GM12878 (cell line): ENCODE measurements around the gene CLK2. TPM values are rescaled to one million over a fixed set of nuclear protein-coding genes. Genes with fewer than 3 reads are reported as not detected.

Experiments
- ATAC-seq: fragments of 200-7000 bp; cut with Tn5 transposase; 3 replicates; pipeline ENCODE4 v1.9.1; 2020; ENCODE audit warnings: mild to moderate bottlenecking, moderate library complexity
- BruUV-seq: library from RNA; stranded (reverse); fragments of 400-500 nt; replicated peaks from 2 replicates; lab custom pipeline; 2021; lab: Mats Ljungman, UMichigan
- CTCF ChIA-PET: fragments of 300-600 bp; sonication (Branson Sonifier 250); formaldehyde crosslinking; extraction: SDS; loops from one replicate; lab custom pipeline; 2021; ENCODE audit warnings: inconsistent platforms; lab: Yijun Ruan, JAX
- POLR2A ChIA-PET: fragments of 350-600 bp; formaldehyde crosslinking; extraction: SDS; loops from one replicate; lab custom pipeline; 2021; ENCODE audit warnings: inconsistent platforms; lab: Charles Lee
- RAD21 ChIA-PET: fragments of 300-600 bp; sonication (Branson Sonifier 250); formaldehyde crosslinking; loops from one replicate; lab custom pipeline; 2023; ENCODE audit warnings: antibody characterized with exemption; ENCODE audit not compliant: unreplicated experiment; lab: Charles Lee
- SMC1A ChIA-PET: fragments of 300-600 bp; sonication (Branson Sonifier 250); formaldehyde crosslinking; loops from one replicate; lab custom pipeline; 2023; ENCODE audit not compliant: unreplicated experiment, uncharacterized antibody; lab: Charles Lee
- DNase-seq: peaks from one replicate; pipeline ENCODE4 v3.0.0-alpha.2; 2011; ENCODE audit warnings: low read depth, low spot score
- FAIRE-seq: peaks from 3 replicates; lab custom pipeline; 2011; peaks lifted over from hg19 to GRCh38; lab: Jason Lieb, UNC
- H2AFZ ChIP-seq: 2 replicates; pipeline ENCODE4 v1.6.0; 2011; ENCODE audit warnings: low read depth, low read length, control low read depth; ENCODE audit not compliant: control insufficient read depth
- H3K27ac ChIP-seq: 2 replicates; pipeline ENCODE4 v1.5.1; 2011; ENCODE audit warnings: control low read depth; ENCODE audit not compliant: control insufficient read depth, insufficient read depth
- H3K27me3 ChIP-seq, 2 experiments: replicated peaks in 1 of 2; 2 replicates each; pipeline versions ENCODE4 v1.6.0 to v1.6.1; 2011; ENCODE audit warnings: low read length in 1 of 2; ENCODE audit not compliant: control insufficient read depth in 2 of 2, insufficient read depth in 2 of 2
- H3K36me3 ChIP-seq, 2 experiments: 2 replicates each; pipeline ENCODE4 v1.5.1; 2011; ENCODE audit warnings: low read length in 1 of 2; ENCODE audit not compliant: control insufficient read depth in 2 of 2, insufficient read depth in 2 of 2
- H3K4me1 ChIP-seq: 2 replicates; pipeline ENCODE4 v1.6.1; 2011; ENCODE audit warnings: mild to moderate bottlenecking, low read length, moderate library complexity, mixed read lengths; ENCODE audit not compliant: control insufficient read depth, insufficient read depth
- H3K4me2 ChIP-seq: 2 replicates; pipeline ENCODE4 v1.6.0; 2011; ENCODE audit warnings: control low read depth; ENCODE audit not compliant: control insufficient read depth, insufficient read depth
- H3K4me3 ChIP-seq: fragments of 200-600 bp; sonication (generic); 2 replicates; pipeline ENCODE4 v1.5.1; 2016
- H3K79me2 ChIP-seq: 2 replicates; pipeline ENCODE4 v1.6.0; 2011; ENCODE audit warnings: low read length; ENCODE audit not compliant: control insufficient read depth, insufficient read depth
- H3K9ac ChIP-seq: 2 replicates; pipeline ENCODE4 v1.8.0; 2011; ENCODE audit warnings: low read length, control low read depth, mixed read lengths; ENCODE audit not compliant: control insufficient read depth, insufficient read depth
- H3K9me3 ChIP-seq: replicated peaks from 3 replicates; pipeline ENCODE4 v1.5.1; 2011; ENCODE audit warnings: mild to moderate bottlenecking, low read length; ENCODE audit not compliant: control insufficient read depth, insufficient read depth
- H4K20me1 ChIP-seq: 2 replicates; pipeline ENCODE4 v1.6.0; 2011; ENCODE audit not compliant: control insufficient read depth, insufficient read depth
- BRCA1 ChIP-seq: IDR thresholded peaks from 2 replicates; pipeline ENCODE4 v1.6.1; 2011; ENCODE audit warnings: low read depth, low read length, improper control_type of control experiment
- CBFB ChIP-seq: IDR thresholded peaks from 2 replicates; pipeline ENCODE4 v1.6.1; 2016; ENCODE audit warnings: antibody characterized with exemption, low read depth
- E2F8 ChIP-seq: fragments of 450-650 bp; IDR thresholded peaks from 2 replicates; pipeline ENCODE4 v1.6.1; 2018; ENCODE audit warnings: mild to moderate bottlenecking, low read depth, moderate library complexity; ENCODE audit not compliant: partially characterized antibody
- GABPA ChIP-seq: IDR thresholded peaks from 2 replicates; pipeline ENCODE4 v1.6.1; 2014; ENCODE audit warnings: antibody characterized with exemption, low read depth, mild to moderate bottlenecking, inconsistent platforms
- HSF1 ChIP-seq: fragments of 150-350 bp; IDR thresholded peaks from 2 replicates; pipeline ENCODE4 v1.6.1; 2014; ENCODE audit warnings: mild to moderate bottlenecking, low read depth, low read length
- JUNB ChIP-seq: IDR thresholded peaks from 2 replicates; pipeline ENCODE4 v1.6.1; 2016; ENCODE audit warnings: antibody characterized with exemption, mild to moderate bottlenecking
- NR2F1 ChIP-seq: fragments of 450-650 bp; conservative IDR thresholded peaks from 2 replicates; pipeline ENCODE4 v1.6.1; 2017; ENCODE audit warnings: mild to moderate bottlenecking
- RAD21 ChIP-seq: IDR thresholded peaks from 2 replicates; pipeline ENCODE4 v1.6.1; 2011; ENCODE audit warnings: mild to moderate bottlenecking, low read depth, low read length, moderate library complexity; ENCODE audit not compliant: insufficient read depth
- SMC3 ChIP-seq: IDR thresholded peaks from 2 replicates; pipeline ENCODE4 v1.6.1; 2011; ENCODE audit warnings: low read length, improper control_type of control experiment, borderline replicate concordance
- SREBF1 ChIP-seq: IDR thresholded peaks from 2 replicates; pipeline ENCODE4 v1.6.1; 2012; ENCODE audit warnings: mild to moderate bottlenecking, low read length
- TCF3 ChIP-seq: IDR thresholded peaks from 2 replicates; pipeline ENCODE4 v1.6.1; 2012; ENCODE audit warnings: low read depth, mild to moderate bottlenecking, low read length, borderline replicate concordance; ENCODE audit not compliant: insufficient read depth
- TCF7 ChIP-seq: IDR thresholded peaks from 2 replicates; pipeline ENCODE4 v1.6.1; 2014; ENCODE audit warnings: antibody characterized with exemption, borderline replicate concordance
- WGBS: methylation state at CpG from one replicate; pipeline ENCODE4 v1.1.6; 2016; ENCODE audit warnings: low lambda C conversion rate; ENCODE audit not compliant: insufficient replicate concordance, insufficient coverage; ENCODE audit errors: missing lambda C conversion rate; 5-methylcytosine and 5-hydroxymethylcytosine counted together
- in situ Hi-C: fragments of 300-500 bp; cut with MboI; formaldehyde crosslinking; loops from 9 replicates; pipeline ENCODE4 v1.14.3; 2018; ENCODE audit warnings: mixed read lengths
- intact Hi-C: fragments of 100-400 bp; cut with micrococcal nuclease; formaldehyde crosslinking; loops from one replicate; pipeline ENCODE4 v1.14.2; 2022; ENCODE audit not compliant: unreplicated experiment
- polyA plus RNA-seq, 11 experiments: library from polyadenylated mRNA; depleted of rRNA in 4 of 11; unstranded in 6 of 11; stranded (reverse) in 5 of 11; fragments of >200 nt; fragmentation: Nextera tagmentation in 4 of 11; fragmentation: Illumina TruSeq in 1 of 11; extraction: Ambion mirVana in 4 of 11; extraction: Trizol in 1 of 11; gene quantifications; 1 replicate in 1 of 11; 2 replicates in 10 of 11; pipeline versions ENCODE4 v1.2.1 to v1.2.3, GENCODE V29; 2011 to 2016; ENCODE audit warnings: inconsistent platforms in 2 of 11, missing spikeins in 2 of 11, low read depth in 1 of 11
- total RNA-seq, 4 experiments: library from RNA; depleted of rRNA in 3 of 4; stranded (reverse); fragments of >200 nt in 3 of 4; fragmentation: Illumina TruSeq in 1 of 4; extraction: Trizol in 1 of 4; gene quantifications; 2 replicates each; pipeline versions ENCODE4 v1.2.1 to v1.2.3, GENCODE V29; 2013 to 2021
- TF ChIP-seq, protein P1 (sequence below): IDR thresholded peaks from 2 replicates; pipeline ENCODE4 v1.6.1; 2012; ENCODE audit warnings: low read depth, low read length, improper control_type of control experiment

Gene CLK2
- total and polyA plus RNA-seq, 10 of the 15 experiments (the other 5 are each of a cell fraction or from before 2014, with no cell fraction given) = 11.1 to 83.7 (median 36.7) TPM

DNA sequence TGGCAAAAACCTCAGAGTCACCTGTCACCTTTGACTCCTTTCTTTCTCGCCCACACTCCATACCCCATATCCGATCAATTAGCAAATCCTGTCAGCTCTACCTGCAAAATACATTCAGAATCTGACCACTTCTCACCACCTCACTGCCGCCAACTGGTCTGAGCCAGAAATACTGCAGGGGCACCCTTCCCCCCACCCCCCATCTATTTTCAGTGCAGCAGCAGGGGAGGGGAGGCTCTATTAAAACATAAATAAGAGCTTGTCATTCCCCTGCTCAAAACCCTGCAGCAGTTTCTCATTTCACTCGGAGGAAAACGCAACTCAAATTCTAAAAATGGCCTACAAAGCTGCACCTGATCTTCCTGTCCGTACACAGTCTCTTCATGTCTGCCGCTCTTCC is 24.1 kb upstream of the CLK2 start:
- ChIA-PET CTCF (no interaction called here), RAD21 (no interaction called here), SMC1A (interaction anchor here (1.0 kb wide), 1 partner anchor 19 kb away, joined by 3 read pairs; no protein-coding TSS in a partner anchor), POLR2A (interaction anchor here (0.5 to 1.3 kb wide), 3 partner anchors 11 to 37 kb away, joined by 4 to 8 read pairs (median 5); partner anchors contain the start of gene FDPS)
- no peaks in the 10 kb centered on the region for H3K36me3 ChIP-seq
- no peaks in the 10 kb centered on the region for H3K79me2 ChIP-seq
- H3K4me2 ChIP-seq = no peak overlapping the region
- in situ Hi-C loops (no loop called here), intact Hi-C loops (no loop called here)
- H3K27me3 ChIP-seq = no peaks in the 10 kb centered on the region; a peak in 1 of 4 replicates
- no TSS peak for BruUV-seq
- TF ChIP-seq E2F8 (no peak), NR2F1 (peak; percentile 35; the same call in 1 of the 2 replicates), RAD21 (no peak)
- no peaks in the 10 kb centered on the region for H4K20me1 ChIP-seq
- no peak overlapping the region for H3K27ac ChIP-seq
- H2AFZ ChIP-seq = peak overlapping the region; percentile 70
- H3K4me1 ChIP-seq = peaks cover 3% of the 10 kb centered on the region; the same call in 1 of the 2 replicates
- H3K9me3 ChIP-seq = no peaks in the 10 kb centered on the region
- 22% methylated on average over 7 of the region's 7 CpGs for WGBS
- peak; percentile 39 for ATAC-seq
- DNase-seq = no peak
- no peak overlapping the region for H3K9ac ChIP-seq
- FAIRE-seq = peak; percentile 61
- H3K4me3 ChIP-seq = no peak overlapping the region

DNA sequence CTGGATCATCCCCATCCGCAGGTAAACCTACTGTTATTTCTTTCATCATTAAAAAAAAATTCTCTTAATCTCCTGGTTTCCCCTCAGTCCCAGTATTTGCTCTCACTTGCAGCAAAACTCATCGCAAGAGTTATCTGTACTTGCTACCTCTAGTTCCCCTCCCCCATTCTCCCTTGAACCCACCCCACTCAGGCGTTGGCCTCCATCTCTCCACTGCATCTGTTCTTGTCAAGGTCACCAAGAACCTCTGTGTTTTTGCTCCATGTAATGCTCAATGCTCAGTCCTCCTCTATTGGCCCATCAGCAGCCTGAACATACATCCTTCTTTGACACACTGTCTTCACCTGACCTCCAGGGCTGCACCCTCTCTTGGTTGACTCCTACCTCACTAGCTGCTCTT is 23.4 kb upstream of the CLK2 start:
- ChIA-PET SMC1A (interaction anchor here (1.0 kb wide), 1 partner anchor 18 kb away, joined by 3 read pairs; no protein-coding TSS in a partner anchor), POLR2A (interaction anchor here (0.5 to 1.3 kb wide), 3 partner anchors 11 to 37 kb away, joined by 4 to 8 read pairs (median 5); partner anchors contain the start of gene FDPS), CTCF (no interaction called here), RAD21 (no interaction called here)
- Histone ChIP-seq H3K79me2 (no peaks in the 10 kb centered on the region), H3K36me3 (no peaks in the 10 kb centered on the region), H3K9ac (no peak overlapping the region), H3K27me3 (no peaks in the 10 kb centered on the region; a peak in 1 of 4 replicates), H2AFZ (no peak overlapping the region), H4K20me1 (no peaks in the 10 kb centered on the region), H3K4me1 (peaks cover 3% of the 10 kb centered on the region; the same call in 1 of the 2 replicates), H3K9me3 (no peaks in the 10 kb centered on the region), H3K4me2 (no peak overlapping the region), H3K27ac (no peak overlapping the region), H3K4me3 (no peak overlapping the region)
- ATAC-seq (no peak), DNase-seq (no peak), FAIRE-seq (no peak)
- no TSS peak for BruUV-seq
- intact Hi-C loops = no loop called here
- in situ Hi-C loops = no loop called here
- WGBS = 74% methylated on average over 3 of the region's 3 CpGs
- no peak for TF ChIP-seq GABPA
- TF ChIP-seq CBFB = no peak
- no peak for TF ChIP-seq TCF3
- TF ChIP-seq SREBF1 = no peak
- no peak for TF ChIP-seq TCF7
- no peak for TF ChIP-seq BRCA1
- TF ChIP-seq, protein P1, sequence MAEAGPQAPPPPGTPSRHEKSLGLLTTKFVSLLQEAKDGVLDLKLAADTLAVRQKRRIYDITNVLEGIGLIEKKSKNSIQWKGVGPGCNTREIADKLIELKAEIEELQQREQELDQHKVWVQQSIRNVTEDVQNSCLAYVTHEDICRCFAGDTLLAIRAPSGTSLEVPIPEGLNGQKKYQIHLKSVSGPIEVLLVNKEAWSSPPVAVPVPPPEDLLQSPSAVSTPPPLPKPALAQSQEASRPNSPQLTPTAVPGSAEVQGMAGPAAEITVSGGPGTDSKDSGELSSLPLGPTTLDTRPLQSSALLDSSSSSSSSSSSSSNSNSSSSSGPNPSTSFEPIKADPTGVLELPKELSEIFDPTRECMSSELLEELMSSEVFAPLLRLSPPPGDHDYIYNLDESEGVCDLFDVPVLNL = no peak
- TF ChIP-seq JUNB = no peak
- TF ChIP-seq SMC3 = no peak
- no peak for TF ChIP-seq HSF1
